Stimulated activated naive CD8-positive, alpha-beta T cell treated with anti-CD3 and anti-CD28 coated beads, Interleukin-15, Interleukin-2, amounts not matched to agents 100 U/mL and 50 U/mL, for 24 hours (primary cell): ENCODE results near the gene ELF1.
"Not testable (repeated sequence)": the region's sequence is repeated elsewhere in the genome, so short reads cannot be mapped to it uniquely, and the experiment has no call there.

ENCODE experiments used
- ATAC-seq: fragments of 150-1000 bp; cut with Tn5 transposase; one replicate; pipeline ENCODE4 v1.10.0; 2021
- DNase-seq: peaks from one replicate; pipeline ENCODE4 v3.0.0; 2021

ELF1 gene

DNA sequence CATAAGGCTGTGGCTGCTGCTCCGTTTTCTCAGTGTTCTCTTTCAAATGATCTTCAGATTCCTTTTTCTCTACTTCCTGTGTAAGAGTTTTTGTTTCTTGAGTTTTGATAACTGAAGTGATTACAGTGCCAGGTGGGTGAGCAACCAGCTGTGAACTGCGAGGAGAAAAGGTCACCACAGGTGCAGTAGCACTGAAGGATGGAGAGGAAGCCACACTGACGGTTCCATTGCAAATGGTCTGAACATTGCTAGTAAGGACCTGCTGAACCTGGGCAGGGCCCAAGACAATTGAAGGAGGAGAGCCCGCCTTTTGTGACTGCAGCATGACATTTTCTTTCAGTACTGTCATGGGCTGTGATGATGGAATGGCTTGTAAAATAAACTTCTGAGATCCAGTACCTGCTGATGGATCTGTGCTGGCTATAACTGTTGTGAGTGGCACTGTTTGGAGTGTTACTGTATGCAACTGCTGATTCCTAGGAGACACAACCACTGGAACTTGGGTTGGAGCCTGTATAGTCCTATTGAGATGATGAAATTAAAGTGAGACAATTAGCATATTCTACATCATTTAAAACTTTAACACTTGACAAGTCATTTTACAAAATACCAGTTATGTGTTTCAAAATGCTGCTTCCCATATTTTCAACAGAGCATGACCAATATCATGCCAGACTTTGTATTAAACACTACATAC is 85.5 kb downstream of the ELF1 start:
- ATAC-seq = peak; percentile 50

DNA sequence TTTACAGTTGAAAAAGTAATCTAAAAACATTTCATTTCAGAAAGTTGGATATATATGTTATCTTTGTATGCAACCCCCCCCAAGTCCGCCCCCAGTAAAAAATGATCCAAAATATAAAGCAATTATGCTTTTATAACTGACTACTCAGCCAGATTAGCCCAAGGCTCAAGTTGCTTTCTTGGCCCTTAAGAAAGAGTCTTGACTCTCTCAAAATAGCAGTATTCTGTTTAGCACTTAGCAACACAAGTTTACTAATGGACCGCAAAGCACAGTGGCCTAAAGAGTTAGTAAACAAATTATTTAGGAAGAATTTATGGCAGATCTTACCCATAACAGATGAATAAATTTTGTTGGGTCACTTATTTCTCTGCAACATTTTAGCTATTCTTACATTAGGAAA is 86.9 kb downstream of the ELF1 start:
- DNase-seq (no peak), ATAC-seq (no peak)

More for the DNA sequence above, 85.5 kb downstream of the ELF1 start:
- no peak for DNase-seq

DNA sequence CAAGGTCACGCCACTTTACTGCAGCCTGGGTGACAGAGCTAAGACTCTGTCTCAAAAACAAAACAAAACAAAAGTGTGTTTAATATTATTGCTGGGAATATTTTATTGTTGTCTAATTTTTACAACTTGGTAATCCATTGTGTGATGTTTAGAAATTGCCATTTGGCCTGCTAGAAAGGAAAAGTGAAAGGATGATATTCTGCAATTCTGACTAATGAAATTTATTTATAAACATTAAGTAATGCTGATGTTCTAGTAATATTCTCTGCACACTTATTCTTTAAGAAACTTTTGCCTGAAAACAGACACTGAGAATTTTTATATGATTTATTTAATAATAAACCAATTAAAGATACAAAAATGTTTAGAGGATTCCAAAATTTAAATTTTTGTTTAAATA is 87.4 kb downstream of the ELF1 start:
- no peak for ATAC-seq
- no peak for DNase-seq

DNA sequence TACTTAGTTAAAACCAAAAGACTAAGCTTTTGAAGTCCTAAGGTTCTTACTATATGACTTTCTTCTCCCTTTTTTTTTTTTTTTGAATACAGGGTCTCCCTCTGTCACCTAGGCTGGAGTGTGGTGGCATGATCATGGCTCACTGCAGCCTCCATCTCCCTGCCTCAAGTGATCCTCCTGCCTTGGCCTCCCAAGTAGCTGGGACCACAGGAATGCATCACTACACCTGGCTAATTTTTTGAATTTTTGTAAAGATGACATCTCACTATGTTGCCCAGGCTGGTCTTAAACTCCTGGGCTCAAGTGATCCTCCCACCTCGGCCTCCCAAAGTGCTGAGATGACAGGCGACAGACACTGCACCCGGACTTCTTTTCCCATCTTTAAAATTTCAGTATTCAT is 89.2 kb downstream of the ELF1 start:
- DNase-seq, ATAC-seq: not testable (repeated sequence)

DNA sequence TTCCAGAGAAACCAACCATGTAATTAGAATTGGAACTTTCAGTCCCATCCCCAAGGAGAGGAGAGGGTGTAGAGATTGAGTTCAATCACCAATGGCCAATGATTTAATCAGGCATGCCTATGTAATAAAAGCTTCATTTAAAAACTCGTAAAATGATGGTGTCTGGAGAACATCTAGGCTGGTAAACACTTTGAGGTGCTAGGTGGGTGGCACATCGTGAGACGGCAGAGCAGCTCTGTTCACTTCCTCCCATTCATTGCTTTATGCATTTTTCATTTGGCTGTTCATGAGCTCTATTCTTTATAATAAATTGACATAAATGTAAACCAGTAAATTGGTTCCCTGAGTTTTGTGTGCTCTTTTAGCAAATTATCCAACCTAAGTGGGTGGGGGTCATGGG is 90.1 kb downstream of the ELF1 start:
- DNase-seq (no peak), ATAC-seq (no peak)

DNA sequence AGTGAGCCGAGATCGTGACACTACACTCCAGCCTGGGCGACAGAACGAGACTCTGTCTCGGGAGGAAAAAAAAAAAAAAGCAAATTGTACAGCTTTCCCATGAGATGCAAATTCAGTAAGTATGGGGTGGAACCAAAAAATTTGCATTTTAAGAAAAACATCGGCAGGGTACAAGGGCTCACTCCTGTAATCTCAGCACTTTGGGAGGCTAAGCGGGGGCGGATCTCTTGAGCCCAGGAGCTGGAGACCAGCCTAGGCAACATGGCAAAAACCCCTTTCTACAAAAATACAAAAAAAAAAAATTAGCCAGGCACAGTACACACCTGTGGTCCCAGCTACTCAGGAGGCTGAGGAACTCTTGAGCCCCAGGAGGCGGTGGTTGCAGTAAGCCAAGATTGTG is 91.2 kb downstream of the ELF1 start:
- ATAC-seq = no peak

DNA sequence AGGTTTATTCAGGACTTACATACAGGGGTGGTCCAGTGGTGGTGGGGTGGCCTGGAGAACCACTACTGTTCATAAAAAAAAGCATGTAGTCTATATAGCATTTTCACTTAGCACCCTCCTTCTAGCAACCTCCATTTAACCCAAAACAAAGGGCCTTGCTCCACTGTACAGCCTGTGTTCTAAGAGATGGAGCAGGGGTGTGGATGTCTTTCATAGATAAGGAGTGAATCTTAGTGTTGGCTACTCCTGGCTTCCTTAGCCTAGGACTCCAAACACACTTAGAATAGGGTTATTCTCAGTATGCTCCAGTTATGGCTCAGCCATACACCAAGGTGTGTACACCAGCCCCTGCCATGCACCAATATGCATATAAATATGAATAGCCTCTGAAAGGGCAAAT is 95.2 kb downstream of the ELF1 start:
- DNase-seq (no peak), ATAC-seq (no peak)

More for the DNA sequence above, 91.2 kb downstream of the ELF1 start:
- no peak for DNase-seq

DNA sequence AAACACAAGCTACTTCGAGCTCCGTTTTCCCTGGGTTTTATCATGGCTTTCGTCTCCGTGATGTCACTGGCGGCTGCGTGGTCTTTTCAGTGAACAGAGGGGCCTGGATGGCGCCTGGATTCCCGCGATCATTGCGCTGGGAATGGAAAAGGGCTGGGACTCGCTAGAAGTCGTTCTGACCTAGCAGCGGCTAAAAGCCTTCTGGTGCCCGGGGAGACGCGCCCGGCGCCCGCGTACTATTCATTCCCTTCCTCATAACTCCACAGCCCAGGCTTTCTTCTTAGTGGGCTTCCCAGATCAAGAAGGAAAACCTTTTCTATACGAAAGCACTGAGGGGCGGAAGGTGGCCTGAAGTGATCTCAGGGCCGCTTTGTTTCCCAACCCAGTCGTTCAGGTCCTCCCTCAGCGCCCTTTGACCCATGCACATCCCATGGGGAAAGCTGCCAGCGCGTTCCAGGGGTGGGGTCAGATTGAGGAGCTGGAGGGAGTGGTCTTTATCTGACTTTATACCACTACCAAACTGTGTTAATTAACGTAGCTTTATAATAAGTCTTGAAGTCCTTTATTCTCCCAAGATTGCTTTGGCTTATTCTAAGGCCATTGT is 96.6 kb downstream of the ELF1 start:
- ATAC-seq = no peak
- DNase-seq = no peak

DNA sequence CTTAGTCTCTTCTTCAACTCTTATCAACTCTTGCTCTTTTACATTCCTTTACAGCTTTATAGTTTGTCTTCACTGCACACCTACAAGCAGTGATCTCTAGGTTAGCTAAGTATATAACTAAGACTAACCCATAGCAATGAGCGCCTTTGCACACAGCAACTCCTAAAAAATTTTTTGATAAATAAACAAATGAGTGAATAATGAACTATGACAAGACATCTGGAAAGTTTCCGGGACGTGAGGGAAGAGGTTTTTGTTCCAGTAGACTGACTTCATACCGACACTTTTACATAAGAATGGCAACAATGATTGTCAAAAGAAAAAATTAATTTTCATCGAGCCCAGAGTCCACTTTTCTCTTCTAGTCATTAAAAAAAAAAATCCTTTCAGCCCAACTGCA is 98.3 kb downstream of the ELF1 start:
- ATAC-seq (no peak), DNase-seq (no peak)

DNA sequence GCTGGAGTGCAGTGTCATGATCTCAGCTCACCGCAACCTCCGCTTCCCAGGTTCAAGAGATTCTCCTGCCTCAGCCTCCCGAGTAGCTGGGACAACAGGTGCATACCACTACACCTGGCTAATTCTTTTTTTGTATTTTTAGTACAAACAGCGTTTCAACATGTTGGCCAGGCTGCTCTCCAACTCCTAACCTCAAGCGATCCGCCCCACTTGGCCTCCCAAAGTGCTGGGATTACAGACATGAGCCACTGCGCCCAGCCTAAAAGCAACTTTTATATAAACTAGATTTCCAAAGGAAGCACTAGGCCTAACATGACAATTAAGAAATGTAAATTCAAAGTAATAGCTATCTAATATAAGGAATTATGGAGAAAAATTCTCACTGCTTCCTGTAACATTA is 99.2 kb downstream of the ELF1 start:
- DNase-seq, ATAC-seq: not testable (repeated sequence)

DNA sequence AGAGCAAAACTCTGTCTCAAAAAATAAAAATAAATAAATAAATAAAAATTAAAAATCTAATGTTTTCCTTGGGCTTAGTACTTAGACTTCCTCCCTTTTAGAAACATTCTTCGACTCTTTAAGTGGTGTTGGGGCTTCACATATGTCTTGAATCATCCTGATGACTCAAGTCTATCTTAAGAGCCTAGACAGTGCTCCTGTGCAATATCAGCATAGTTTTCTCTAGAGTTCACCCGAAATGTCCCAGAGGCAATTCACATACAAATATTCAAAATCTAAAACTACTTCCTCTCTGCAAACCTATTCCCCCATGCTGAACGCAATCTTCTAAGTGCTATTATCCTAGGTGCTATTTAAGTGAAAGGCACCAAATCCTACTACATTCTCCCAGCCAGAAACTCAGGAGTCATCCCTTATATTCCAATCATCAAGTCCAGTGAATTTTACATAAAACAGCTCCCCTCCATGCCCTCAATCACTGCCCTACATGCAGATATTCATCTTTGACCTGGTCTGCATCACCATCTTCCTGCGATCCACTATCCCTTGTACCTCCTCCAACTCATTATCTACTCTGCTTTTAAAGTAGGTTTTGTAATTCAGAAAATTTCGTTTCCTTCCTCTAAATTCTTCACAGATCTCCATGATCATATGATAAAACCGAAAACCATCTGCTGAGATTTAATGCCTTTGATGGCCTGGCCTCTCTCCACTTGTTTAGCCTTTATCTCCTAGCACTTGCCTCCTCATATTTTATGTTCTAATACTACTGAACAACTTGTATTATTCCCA is 102.7 kb downstream of the ELF1 start:
- ATAC-seq (no peak), DNase-seq (no peak)

DNA sequence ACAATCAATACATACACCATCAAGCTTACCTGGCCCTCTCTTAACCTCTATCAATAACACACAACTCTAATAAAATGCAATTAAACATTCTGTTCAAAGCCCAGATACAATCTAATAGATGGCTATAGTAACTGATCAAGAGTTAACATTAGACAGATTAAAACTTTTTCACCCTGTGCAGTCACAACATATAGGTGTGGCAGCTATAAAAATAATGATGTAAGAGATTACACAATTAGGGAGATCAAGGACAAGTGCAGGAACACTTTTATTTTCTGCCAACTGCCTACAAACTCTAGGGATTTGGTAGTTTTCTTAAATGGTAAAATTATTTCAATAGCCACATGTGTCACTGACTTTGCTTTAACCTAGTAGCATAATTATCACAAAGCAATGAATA is 104.3 kb downstream of the ELF1 start:
- ATAC-seq, DNase-seq: not testable (repeated sequence)

DNA sequence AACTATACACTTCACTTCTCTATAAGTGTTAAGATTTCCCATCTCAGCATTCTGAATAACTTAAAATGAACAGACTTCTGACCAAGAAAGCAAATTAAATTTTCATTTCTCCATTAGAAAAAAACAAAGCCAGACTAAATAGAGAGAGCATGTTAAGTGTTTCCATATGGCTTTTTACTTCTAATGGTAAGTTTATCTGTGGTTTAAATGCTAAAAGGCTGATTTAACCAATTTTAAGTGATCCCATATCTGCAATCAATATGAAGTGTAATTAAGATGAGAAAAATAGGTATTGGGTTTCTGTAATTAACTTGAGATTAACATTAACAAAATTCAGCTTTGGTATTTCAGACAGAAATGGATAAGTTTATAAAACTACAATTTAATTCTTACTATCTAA is 107.8 kb downstream of the ELF1 start:
- DNase-seq (no peak), ATAC-seq (no peak)

DNA sequence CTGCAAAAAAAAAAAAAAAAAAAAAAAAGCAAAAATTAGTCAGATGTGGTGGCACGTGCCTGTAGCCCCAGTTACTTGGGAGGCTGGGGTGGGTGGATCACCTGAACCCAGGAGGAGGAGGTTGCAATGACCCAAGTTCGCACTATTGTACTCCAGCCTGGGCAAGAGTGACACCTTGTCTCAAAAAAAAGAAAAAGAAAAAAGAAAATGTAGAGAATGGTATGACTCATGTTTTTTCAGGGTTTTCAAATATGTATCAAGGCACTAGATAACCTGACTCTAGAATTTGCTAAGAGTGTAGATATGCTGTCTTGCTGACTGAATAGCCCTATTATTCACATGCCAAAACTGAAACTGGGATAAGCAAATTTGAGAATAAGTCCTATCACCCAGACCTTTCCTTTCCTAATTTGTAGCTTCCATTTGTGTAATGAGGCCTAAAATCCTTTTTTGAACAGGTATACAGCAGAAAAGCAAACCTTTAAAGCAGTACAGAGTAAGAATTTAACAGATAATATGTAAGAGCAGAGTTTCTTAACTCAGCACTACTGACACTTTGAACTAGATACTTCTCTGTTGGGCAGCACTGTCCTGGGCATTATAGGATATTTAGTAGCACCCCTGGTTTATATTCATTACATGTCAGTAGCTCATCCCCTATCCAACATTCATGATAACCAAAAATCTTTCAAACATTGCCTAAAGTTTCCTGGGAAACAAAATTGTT is 108.6 kb downstream of the ELF1 start:
- ATAC-seq (peak; percentile 78), DNase-seq (no peak)

DNA sequence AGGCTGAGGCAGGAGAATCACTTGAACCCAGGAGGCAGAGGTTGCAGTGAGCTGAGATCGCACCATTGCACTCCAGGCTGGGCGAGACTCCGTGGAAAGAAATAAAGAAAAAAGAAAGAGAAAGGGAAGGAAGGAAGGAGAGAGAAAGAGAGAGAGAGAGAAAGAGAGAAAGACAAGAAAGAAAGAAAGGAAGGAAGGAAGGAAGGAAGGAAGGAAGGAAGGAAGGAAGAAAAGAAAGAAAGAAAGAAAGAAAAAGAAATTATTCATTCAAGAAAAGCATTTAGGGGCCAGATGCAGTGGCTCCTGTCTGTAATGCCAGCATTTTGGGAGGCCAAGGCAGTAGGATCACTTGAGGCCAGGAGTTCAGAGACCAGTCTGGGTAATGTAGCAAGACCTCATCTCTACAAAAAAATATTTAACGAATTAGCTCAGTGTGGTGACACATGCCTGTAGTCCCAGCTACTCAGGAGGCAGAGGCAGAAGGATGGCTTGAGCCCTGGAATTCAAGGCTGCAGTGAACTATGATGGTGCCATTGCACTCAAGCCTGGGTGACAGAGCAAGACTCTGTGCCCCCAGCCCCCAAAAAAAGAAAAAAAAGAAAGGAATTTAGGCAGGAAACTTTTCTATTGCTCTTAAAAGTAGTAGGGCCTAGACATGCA is 109.4 kb downstream of the ELF1 start:
- ATAC-seq, DNase-seq: not testable (repeated sequence)

DNA sequence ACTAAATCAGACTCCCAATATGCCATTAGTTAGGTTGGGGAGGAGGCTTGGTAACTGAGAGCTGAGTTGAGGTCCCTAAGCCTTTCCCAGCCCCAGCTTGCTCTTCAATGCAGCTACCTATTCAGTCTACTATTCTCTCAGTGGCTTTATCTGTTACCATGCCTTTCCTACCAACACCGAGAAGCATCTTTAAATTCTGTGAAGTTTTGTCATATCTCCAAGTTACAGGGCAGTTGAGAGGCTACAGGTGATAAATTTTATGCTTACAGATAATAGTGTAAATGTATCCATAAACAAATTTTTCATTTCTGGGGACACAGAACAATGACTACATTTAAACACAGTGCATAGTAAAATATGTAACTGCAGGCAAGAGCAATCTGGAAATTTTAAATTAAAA is 110.6 kb downstream of the ELF1 start:
- no peak for ATAC-seq

DNA sequence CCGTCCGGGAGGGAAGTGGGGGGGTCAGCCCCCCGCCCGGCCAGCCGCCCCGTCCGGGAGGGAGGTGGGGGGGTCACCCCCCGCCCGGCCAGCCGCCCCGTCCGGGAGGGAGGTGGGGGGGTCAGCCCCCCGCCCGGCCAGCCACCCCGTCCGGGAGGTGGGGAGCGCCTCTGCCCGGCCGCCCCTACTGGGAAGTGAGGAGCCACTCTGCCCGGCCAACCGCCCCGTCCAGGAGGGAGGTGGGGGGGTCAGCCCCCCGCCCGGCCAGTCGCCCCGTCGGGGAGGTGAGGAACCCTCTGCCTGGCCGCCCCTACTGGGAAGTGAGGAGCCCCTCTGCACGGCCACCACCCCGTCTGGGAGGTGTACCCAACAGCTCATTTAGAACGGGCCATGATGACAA is 118.1 kb downstream of the ELF1 start:
- ATAC-seq, DNase-seq: not testable (repeated sequence)

More for the DNA sequence above, 110.6 kb downstream of the ELF1 start:
- DNase-seq = no peak

DNA sequence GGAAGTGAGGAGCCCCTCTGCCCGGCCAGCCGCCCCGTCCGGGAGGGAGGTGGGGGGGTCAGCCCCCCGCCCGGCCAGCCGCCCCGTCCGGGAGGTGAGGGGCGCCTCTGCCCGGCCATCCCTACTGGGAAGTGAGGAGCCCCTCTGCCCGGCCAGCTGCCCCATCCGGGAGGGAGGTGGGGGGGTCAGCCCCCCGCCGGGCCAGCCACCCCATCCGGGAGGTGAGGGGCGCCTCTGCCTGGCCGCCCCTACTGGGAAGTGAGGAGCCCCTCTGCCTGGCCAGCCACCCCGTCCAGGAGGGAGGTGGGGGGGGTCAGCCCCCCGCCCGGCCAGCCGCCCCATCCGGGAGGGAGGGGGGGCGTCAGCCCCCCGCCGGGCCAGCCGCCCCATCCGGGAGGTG is 118.5 kb downstream of the ELF1 start:
- DNase-seq, ATAC-seq: not testable (repeated sequence)

DNA sequence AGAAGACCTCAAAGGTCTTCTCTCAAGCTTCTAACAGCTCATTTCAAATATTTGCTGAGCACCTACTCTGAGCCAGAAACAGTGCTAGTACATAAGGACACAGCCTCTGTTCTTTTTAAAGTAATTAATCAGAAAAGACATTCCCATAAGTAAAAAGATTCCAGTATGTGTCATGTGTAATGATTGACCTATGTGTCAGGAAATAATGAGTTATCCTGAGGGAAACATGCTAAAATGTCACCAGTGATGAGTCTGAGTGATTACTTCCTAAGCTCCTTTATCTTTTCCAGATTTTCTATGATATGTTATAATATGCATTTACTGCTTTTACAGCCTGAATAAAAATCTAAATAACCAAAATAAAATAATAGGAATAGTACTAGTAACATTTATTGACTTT is 122.1 kb downstream of the ELF1 start:
- DNase-seq = no peak
- ATAC-seq = no peak

DNA sequence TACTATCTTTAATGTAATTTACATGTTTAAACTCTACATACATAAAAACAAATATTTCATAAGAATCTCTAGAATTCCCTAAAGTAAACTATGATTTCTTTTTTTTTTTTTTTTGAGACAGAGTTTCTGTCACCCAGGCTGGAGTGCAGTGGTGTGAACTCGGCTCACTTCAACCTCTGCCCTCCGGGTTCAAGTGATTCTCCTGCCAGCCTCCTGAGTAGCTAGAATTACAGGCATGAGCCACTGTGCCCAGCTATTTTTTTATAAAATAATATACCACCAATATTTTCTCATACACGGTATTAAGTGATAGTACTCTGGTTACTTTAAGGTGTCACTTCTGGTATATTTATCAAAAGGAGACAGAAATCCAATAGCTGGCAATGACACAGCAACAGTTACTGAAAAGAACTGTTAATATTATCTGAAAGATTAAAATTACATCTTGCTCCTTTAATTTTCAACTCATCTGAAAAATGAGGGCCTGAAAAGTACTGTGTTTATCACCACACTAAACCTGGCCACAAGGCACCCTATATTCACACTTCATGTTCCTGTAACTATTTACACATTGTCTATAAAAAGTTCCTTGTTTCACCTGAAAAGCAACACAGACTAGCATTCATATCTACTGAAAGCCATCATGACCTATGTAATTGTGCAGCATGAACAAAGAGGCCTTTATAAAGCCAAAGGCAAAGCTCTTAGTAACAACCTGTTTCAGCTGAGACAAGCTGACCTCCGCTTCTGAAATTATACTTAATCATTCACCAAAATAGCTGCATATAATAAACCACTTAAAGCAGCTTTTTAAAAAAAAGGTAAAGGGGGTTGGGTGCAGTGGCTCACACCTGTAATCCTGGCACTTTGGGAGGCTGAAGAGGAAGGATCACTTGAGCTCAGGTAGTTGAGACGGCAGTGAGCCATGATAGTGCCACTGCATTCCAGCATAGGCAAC is 123.6 kb downstream of the ELF1 start:
- no peak for DNase-seq
- ATAC-seq = no peak

DNA sequence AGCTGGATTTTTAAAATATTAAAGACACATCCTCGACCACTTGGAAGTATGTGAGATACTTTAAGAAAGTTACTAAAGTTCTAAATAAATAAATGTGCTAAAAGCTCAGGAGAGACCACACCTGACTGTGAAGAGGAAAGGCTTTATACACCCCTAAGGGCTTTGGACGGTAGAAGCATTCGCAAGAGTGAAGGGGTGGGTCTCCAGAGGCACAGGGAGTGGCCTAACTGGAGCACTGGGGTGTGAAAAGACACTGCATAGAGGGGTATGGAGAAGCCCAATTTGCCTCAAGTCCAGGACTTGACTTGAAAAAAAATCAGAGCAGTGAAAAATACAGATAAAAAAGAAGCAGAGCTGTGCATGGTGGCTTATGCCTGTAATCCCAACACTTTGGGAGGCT is 125.5 kb downstream of the ELF1 start:
- not testable (repeated sequence) for ATAC-seq, DNase-seq
